ENCODE results near the gene KCNIP1. TPM values are rescaled to one million over a fixed set of nuclear protein-coding genes. Genes with fewer than 3 reads are reported as not detected.

Gene KCNIP1
- total RNA-seq, 1 experiment from 2014 or later, result not detected

GRCh38 chr5:170678811-170679210 lies 175.0 kb downstream of the KCNIP1 start:
- ChIA-PET RAD21 (ENCODE audit: low non-redundant PET in 1 of 2, low total read pairs in 2 of 2, uncharacterized antibody in 2 of 2, unreplicated experiment in 2 of 2) (no interaction called here), CTCF (no interaction called here), POLR2A (no interaction called here)
- no peaks in the 10 kb centered on the region for H4K20me1 ChIP-seq (ENCODE audit: insufficient read depth)
- no peaks in the 10 kb centered on the region for H3K9me2 ChIP-seq (ENCODE audit: insufficient read depth)
- no peak overlapping the region for H3K27ac ChIP-seq (ENCODE audit: low read depth, low read length)
- H3K4me3 ChIP-seq (replicated peaks in 1 of 2; ENCODE audit: low read depth in 1 of 2, low read length in 2 of 2), result no peak overlapping the region
- H2AFZ ChIP-seq (ENCODE audit: low read depth, low read length, poor library complexity, severe bottlenecking), result no peak overlapping the region
- H3K9me3 ChIP-seq (ENCODE audit: control insufficient read depth in 1 of 2, insufficient read depth in 1 of 2, low read depth in 1 of 2, low read length in 2 of 2), result no peaks in the 10 kb centered on the region
- no peak overlapping the region for H3K4me2 ChIP-seq (ENCODE audit: low read length)
- no peaks in the 10 kb centered on the region for H3K4me1 ChIP-seq (ENCODE audit: control insufficient read depth in 1 of 2, insufficient read depth in 2 of 2, low read length in 2 of 2)
- DNase-seq (ENCODE audit: low read depth, low spot score) (no peak), ATAC-seq (no peak)
- peaks cover 92% of the 10 kb centered on the region for H3K27me3 ChIP-seq (ENCODE audit: insufficient read depth, low read length)
- intact Hi-C loops (cut with micrococcal nuclease), result no loop called here
- no peaks in the 10 kb centered on the region for H3K36me3 ChIP-seq (ENCODE audit: control insufficient read depth in 1 of 2, insufficient read depth in 2 of 2, low read length in 2 of 2)
- no peaks in the 10 kb centered on the region for H3K79me2 ChIP-seq (ENCODE audit: insufficient read depth, low read length)
- H3K9ac ChIP-seq (ENCODE audit: low read length), result no peak overlapping the region
- no peak for TF ChIP-seq SRF (IDR thresholded peaks at IDR 0.05; ENCODE audit: low read depth)
- no peak for TF ChIP-seq POLR2A (IDR thresholded peaks at IDR 0.05; ENCODE audit: borderline replicate concordance, extremely low read depth, insufficient read depth, insufficient read length)
- no peak for TF ChIP-seq TCF7L2 (IDR thresholded peaks at IDR 0.05; ENCODE audit: borderline replicate concordance, extremely low read depth, insufficient read depth, insufficient read length)
- TF ChIP-seq MAX (IDR thresholded peaks at IDR 0.05), result no peak
- no peak for TF ChIP-seq EZH2phosphoT487 (IDR thresholded peaks at IDR 0.05; ENCODE audit: borderline replicate concordance)
- no peak for TF ChIP-seq EZH2 (IDR thresholded peaks at IDR 0.05)
- no peak for TF ChIP-seq SIN3A (IDR thresholded peaks at IDR 0.05; ENCODE audit: low read depth)
- TF ChIP-seq ATF3 (IDR thresholded peaks at IDR 0.05), result no peak
- TF ChIP-seq SP1 (IDR thresholded peaks at IDR 0.05; ENCODE audit: low read depth), result no peak
- BruUV-seq (replicated peaks), result no TSS peak

- BruUV-seq (replicated peaks), result no TSS peak
- Histone ChIP-seq H3K9me2 (ENCODE audit: insufficient read depth) (no peaks in the 10 kb centered on the region), H3K79me2 (ENCODE audit: insufficient read depth, low read length) (no peaks in the 10 kb centered on the region), H3K27ac (ENCODE audit: low read depth, low read length) (no peak overlapping the region), H3K4me2 (ENCODE audit: low read length) (no peak overlapping the region), H3K27me3 (ENCODE audit: insufficient read depth, low read length) (peaks cover 95% of the 10 kb centered on the region), H3K4me1 (ENCODE audit: control insufficient read depth in 1 of 2, insufficient read depth in 2 of 2, low read length in 2 of 2) (no peaks in the 10 kb centered on the region), H3K9ac (ENCODE audit: low read length) (no peak overlapping the region), H3K9me3 (ENCODE audit: control insufficient read depth in 1 of 2, insufficient read depth in 1 of 2, low read depth in 1 of 2, low read length in 2 of 2) (no peaks in the 10 kb centered on the region), H2AFZ (ENCODE audit: low read depth, low read length, poor library complexity, severe bottlenecking) (no peak overlapping the region), H4K20me1 (ENCODE audit: insufficient read depth) (no peaks in the 10 kb centered on the region), H3K4me3 (replicated peaks in 1 of 2; ENCODE audit: low read depth in 1 of 2, low read length in 2 of 2) (no peak overlapping the region), H3K36me3 (ENCODE audit: control insufficient read depth in 1 of 2, insufficient read depth in 2 of 2, low read length in 2 of 2) (no peaks in the 10 kb centered on the region)
- DNase-seq (ENCODE audit: low read depth, low spot score), result no peak
- ChIA-PET RAD21 (ENCODE audit: low non-redundant PET in 1 of 2, low total read pairs in 2 of 2, uncharacterized antibody in 2 of 2, unreplicated experiment in 2 of 2) (no interaction called here), POLR2A (no interaction called here), CTCF (no interaction called here)
- ATAC-seq, result no peak
- TF ChIP-seq CEBPB (IDR thresholded peaks at IDR 0.05; ENCODE audit: low read depth), result no peak
- TF ChIP-seq, protein P1, sequence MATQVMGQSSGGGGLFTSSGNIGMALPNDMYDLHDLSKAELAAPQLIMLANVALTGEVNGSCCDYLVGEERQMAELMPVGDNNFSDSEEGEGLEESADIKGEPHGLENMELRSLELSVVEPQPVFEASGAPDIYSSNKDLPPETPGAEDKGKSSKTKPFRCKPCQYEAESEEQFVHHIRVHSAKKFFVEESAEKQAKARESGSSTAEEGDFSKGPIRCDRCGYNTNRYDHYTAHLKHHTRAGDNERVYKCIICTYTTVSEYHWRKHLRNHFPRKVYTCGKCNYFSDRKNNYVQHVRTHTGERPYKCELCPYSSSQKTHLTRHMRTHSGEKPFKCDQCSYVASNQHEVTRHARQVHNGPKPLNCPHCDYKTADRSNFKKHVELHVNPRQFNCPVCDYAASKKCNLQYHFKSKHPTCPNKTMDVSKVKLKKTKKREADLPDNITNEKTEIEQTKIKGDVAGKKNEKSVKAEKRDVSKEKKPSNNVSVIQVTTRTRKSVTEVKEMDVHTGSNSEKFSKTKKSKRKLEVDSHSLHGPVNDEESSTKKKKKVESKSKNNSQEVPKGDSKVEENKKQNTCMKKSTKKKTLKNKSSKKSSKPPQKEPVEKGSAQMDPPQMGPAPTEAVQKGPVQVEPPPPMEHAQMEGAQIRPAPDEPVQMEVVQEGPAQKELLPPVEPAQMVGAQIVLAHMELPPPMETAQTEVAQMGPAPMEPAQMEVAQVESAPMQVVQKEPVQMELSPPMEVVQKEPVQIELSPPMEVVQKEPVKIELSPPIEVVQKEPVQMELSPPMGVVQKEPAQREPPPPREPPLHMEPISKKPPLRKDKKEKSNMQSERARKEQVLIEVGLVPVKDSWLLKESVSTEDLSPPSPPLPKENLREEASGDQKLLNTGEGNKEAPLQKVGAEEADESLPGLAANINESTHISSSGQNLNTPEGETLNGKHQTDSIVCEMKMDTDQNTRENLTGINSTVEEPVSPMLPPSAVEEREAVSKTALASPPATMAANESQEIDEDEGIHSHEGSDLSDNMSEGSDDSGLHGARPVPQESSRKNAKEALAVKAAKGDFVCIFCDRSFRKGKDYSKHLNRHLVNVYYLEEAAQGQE (IDR thresholded peaks at IDR 0.05; ENCODE audit: low read depth), result peak; percentile 42
- intact Hi-C loops (cut with micrococcal nuclease), result no loop called here
Measured at GRCh38 chr5:170681013-170681433, 177.2 kb downstream of the KCNIP1 start.
